ENCODE data around the gene USP47. TPM values are rescaled to one million over a fixed set of nuclear protein-coding genes. Genes with fewer than 3 reads are reported as not detected.

USP47 gene
- total and polyA plus RNA-seq, 9 of the 15 experiments (the other 6 are each of a cell fraction or from before 2014, with no cell fraction given), result 13.1 to 63.6 (median 34.7) TPM

GRCh38 chr11:11842421-11843008 lies 743 bp downstream of the USP47 start (continued):
- TF ChIP-seq ZNF449 (CRISPR knock-in tag; IDR thresholded peaks at IDR 0.05), result no peak
- TF ChIP-seq ZNF551 (CRISPR knock-in tag; IDR thresholded peaks at IDR 0.05), result no peak
- TF ChIP-seq PATZ1 (CRISPR knock-in tag; IDR thresholded peaks at IDR 0.05; ENCODE audit: borderline replicate concordance), result no peak
- no peak for TF ChIP-seq USF2 (CRISPR knock-in tag; IDR thresholded peaks at IDR 0.05)
- no peak for TF ChIP-seq HDGF (IDR thresholded peaks at IDR 0.05)
- TF ChIP-seq ARNT (IDR thresholded peaks at IDR 0.05), result no peak
- TF ChIP-seq PTRF (tag; IDR thresholded peaks at IDR 0.05), result no peak
- TF ChIP-seq PHB2 (IDR thresholded peaks at IDR 0.05; ENCODE audit: low read depth), result no peak
- TF ChIP-seq ID3 (CRISPR knock-in tag; IDR thresholded peaks at IDR 0.05), result no peak
- no peak for TF ChIP-seq ID3 (tag; IDR thresholded peaks at IDR 0.05)
- no peak for TF ChIP-seq C11orf30 (IDR thresholded peaks at IDR 0.05; ENCODE audit: low read depth)
- TF ChIP-seq RFX5 (IDR thresholded peaks at IDR 0.05; ENCODE audit: low read depth, low read length), result no peak
- TF ChIP-seq SIN3B (IDR thresholded peaks at IDR 0.05; ENCODE audit: low read depth), result no peak
- TF ChIP-seq ZNF277 (CRISPR knock-in tag; IDR thresholded peaks at IDR 0.05; ENCODE audit: borderline replicate concordance), result no peak
- 0 out of 4 replicates have a peak, but pooled peaks of 1 of the 2 experiments have one; percentile 42 for TF ChIP-seq SIN3A (IDR thresholded peaks at IDR 0.05; ENCODE audit: borderline replicate concordance in 2 of 2, control insufficient read depth in 1 of 2, low read depth in 2 of 2, low read length in 2 of 2)
- TF ChIP-seq TSHZ1 (CRISPR knock-in tag; IDR thresholded peaks at IDR 0.05), result no peak
- no peak for TF ChIP-seq CHD4 (IDR thresholded peaks at IDR 0.05; ENCODE audit: insufficient read depth, insufficient replicate concordance, low read depth, low read length, poor library complexity, severe bottlenecking)
- TF ChIP-seq NR1H2 (CRISPR knock-in tag; IDR thresholded peaks at IDR 0.05), result no peak
